ENCODE data around the gene SPOCK1. TPM values are rescaled to one million over a fixed set of nuclear protein-coding genes. Genes with fewer than 3 reads are reported as not detected.

The SPOCK1 gene
- total and polyA plus RNA-seq, 10 donors, result 0.50 to 17.0 (median 6.6) TPM

GRCh38 chr5:137145721-137146120 is 353.4 kb downstream of the SPOCK1 start:
- H3K36me3 ChIP-seq, result no peaks in the 10 kb centered on the region
- no peak overlapping the region for H3K27ac ChIP-seq
- 61 to 92% (median 80%) methylated on average over 2 of the region's 2 CpGs for WGBS, 5 donors
- TF ChIP-seq POLR2AphosphoS5 (IDR thresholded peaks at IDR 0.05), result no peak
- TF ChIP-seq CTCF (IDR thresholded peaks at IDR 0.05 in 8 of 11, conservative IDR thresholded peaks at IDR 0.05 in 3 of 11), result no peak
- no peak for TF ChIP-seq POLR2A (IDR thresholded peaks at IDR 0.05)
- no peaks in the 10 kb centered on the region for H3K27me3 ChIP-seq (replicated peaks in 1 of 7)
- no peaks in the 10 kb centered on the region for H3K9me3 ChIP-seq
- intact Hi-C loops (cut with DNase I; ENCODE audit: low total_unique reads), result no loop called here
- H3K4me3 ChIP-seq, result no peak overlapping the region
- no peaks in the 10 kb centered on the region for H3K4me1 ChIP-seq
- DNase-seq, result no peak

DNA sequence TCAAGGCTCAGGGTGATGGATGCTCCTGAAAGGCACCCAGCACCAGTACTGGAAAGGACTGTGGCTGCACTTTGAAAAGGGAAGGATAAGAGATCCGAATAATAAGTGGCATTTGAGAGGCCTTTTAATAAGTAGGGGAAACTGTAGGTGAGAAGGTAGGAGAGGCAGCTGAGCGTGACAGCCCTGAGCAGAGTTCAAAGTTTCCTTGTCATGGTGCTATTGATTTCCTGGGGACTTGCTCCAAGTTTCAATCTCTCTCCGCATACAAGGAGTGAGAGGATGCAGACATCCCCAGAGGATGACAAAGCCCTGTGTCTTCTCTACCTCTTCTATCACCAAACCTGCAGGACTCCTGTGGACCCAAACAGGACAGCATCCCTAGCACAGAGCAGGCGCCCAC is 354.5 kb downstream of the SPOCK1 start:
- Histone ChIP-seq H3K27me3 (replicated peaks in 1 of 7) (no peaks in the 10 kb centered on the region), H3K4me3 (no peak overlapping the region), H3K4me1 (no peaks in the 10 kb centered on the region), H3K36me3 (no peaks in the 10 kb centered on the region), H3K27ac (no peak overlapping the region), H3K9me3 (no peaks in the 10 kb centered on the region)
- 78 to 84% (median 80%) methylated on average over 4 of the region's 4 CpGs for WGBS, 5 donors
- intact Hi-C loops (cut with DNase I; ENCODE audit: low total_unique reads), result no loop called here
- no peak for TF ChIP-seq CTCF (IDR thresholded peaks at IDR 0.05 in 8 of 11, conservative IDR thresholded peaks at IDR 0.05 in 3 of 11)
- no peak for TF ChIP-seq POLR2AphosphoS5 (IDR thresholded peaks at IDR 0.05)
- no peak for TF ChIP-seq POLR2A (IDR thresholded peaks at IDR 0.05)
- DNase-seq, result no peak

GRCh38 chr5:137142764-137143605 is 356.1 kb downstream of the SPOCK1 start:
- DNase-seq, result no peak

More at GRCh38 chr5:137142764-137143605, 356.1 kb downstream of the SPOCK1 start:
- Histone ChIP-seq H3K27me3 (replicated peaks in 1 of 7) (no peaks in the 10 kb centered on the region), H3K36me3 (no peaks in the 10 kb centered on the region), H3K4me3 (no peak overlapping the region), H3K27ac (no peak overlapping the region), H3K9me3 (no peaks in the 10 kb centered on the region), H3K4me1 (no peaks in the 10 kb centered on the region)
- 70 to 86% (median 79%) methylated on average over 6 to 7 of the region's 7 CpGs for WGBS, 5 donors
- TF ChIP-seq CTCF (IDR thresholded peaks at IDR 0.05 in 8 of 11, conservative IDR thresholded peaks at IDR 0.05 in 3 of 11) (no peak), POLR2A (IDR thresholded peaks at IDR 0.05) (no peak), POLR2AphosphoS5 (IDR thresholded peaks at IDR 0.05) (peak in 1 of 3 donors; percentile 34)
- intact Hi-C loops (cut with DNase I; ENCODE audit: low total_unique reads), result no loop called here
